Measurements from ENCODE around the gene BEST4.
"Not testable (repeated sequence)": the region's sequence is repeated elsewhere in the genome, so short reads cannot be mapped to it uniquely, and the experiment has no call there.

DNA sequence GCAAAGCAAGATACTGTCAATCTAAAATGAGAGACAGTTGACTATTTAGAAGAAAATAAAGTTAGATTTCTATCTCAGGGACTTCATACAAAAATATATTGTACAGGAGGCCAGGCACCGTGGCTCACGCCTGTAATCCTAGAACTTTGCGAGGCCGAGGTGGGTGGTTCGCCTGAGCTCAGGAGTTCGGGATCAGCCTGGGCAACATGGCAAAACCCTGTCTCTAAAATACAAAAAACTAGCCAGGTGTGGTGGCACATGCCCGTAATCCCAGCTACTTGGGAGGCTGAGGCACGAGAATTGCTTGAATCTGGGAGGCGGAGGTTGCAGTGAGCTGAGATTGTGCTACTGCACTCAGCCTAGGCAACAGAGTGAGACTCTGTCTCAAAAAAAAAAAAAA lies 28.0 kb upstream of the BEST4 start:
- TF ChIP-seq, protein P1, sequence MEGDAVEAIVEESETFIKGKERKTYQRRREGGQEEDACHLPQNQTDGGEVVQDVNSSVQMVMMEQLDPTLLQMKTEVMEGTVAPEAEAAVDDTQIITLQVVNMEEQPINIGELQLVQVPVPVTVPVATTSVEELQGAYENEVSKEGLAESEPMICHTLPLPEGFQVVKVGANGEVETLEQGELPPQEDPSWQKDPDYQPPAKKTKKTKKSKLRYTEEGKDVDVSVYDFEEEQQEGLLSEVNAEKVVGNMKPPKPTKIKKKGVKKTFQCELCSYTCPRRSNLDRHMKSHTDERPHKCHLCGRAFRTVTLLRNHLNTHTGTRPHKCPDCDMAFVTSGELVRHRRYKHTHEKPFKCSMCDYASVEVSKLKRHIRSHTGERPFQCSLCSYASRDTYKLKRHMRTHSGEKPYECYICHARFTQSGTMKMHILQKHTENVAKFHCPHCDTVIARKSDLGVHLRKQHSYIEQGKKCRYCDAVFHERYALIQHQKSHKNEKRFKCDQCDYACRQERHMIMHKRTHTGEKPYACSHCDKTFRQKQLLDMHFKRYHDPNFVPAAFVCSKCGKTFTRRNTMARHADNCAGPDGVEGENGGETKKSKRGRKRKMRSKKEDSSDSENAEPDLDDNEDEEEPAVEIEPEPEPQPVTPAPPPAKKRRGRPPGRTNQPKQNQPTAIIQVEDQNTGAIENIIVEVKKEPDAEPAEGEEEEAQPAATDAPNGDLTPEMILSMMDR (IDR thresholded peaks at IDR 0.05 in 8 of 11, conservative IDR thresholded peaks at IDR 0.05 in 3 of 11): not testable (repeated sequence)
- not testable (repeated sequence) for TF ChIP-seq POLR2AphosphoS5, POLR2A (IDR thresholded peaks at IDR 0.05)

Measured in spleen (tissue), 7 donors.